H1 (cell line): Measurements from ENCODE around the gene NRXN2. TPM values are rescaled to one million over a fixed set of nuclear protein-coding genes. Genes with fewer than 3 reads are reported as not detected.

Experiments
- ASH2L ChIP-seq: fragments of 200-600, 300-600 bp; sonication (generic); IDR thresholded peaks from one replicate; pipeline ENCODE4 v1.7.1; 2017; ENCODE audit warnings: low read length
- EGR1 ChIP-seq: IDR thresholded peaks from 2 replicates; pipeline ENCODE4 v1.6.1; 2011; ENCODE audit warnings: low read depth, low read length, borderline replicate concordance
- PHF8 ChIP-seq: fragments of 200-600 bp; sonication (generic); conservative IDR thresholded peaks from 2 replicates; pipeline ENCODE4 v1.7.1; 2012; ENCODE audit warnings: low read depth, mild to moderate bottlenecking, inconsistent platforms, low read length, moderate library complexity
- POLR2A ChIP-seq, 2 experiments: IDR thresholded peaks; 1 replicate in 1 of 2; 2 replicates in 1 of 2; pipeline ENCODE4 v1.6.1; 2011; ENCODE audit warnings: low read depth in 2 of 2, low read length in 2 of 2, mild to moderate bottlenecking in 2 of 2; ENCODE audit errors: control extremely low read depth in 1 of 2
- SRF ChIP-seq: IDR thresholded peaks from 2 replicates; pipeline ENCODE4 v1.6.1; 2011; ENCODE audit warnings: mild to moderate bottlenecking, low read depth, low read length, moderate library complexity
- SUZ12 ChIP-seq: fragments of 200-600 bp; sonication (generic); IDR thresholded peaks from 2 replicates; pipeline ENCODE4 v1.6.1; 2012; ENCODE audit warnings: mild to moderate bottlenecking, inconsistent platforms, low read length, moderate library complexity, mixed read lengths
- TCF12 ChIP-seq: IDR thresholded peaks from 2 replicates; pipeline ENCODE4 v1.6.1; 2011; ENCODE audit warnings: low read depth, mild to moderate bottlenecking, low read length
- polyA plus RNA-seq, 7 experiments: library from polyadenylated mRNA; depleted of rRNA in 3 of 7; stranded (reverse) in 5 of 7; unstranded in 2 of 7; fragments of >200 nt in 5 of 7; fragments of 200-250 nt in 2 of 7; gene quantifications; 1 replicate in 5 of 7; 2 replicates in 1 of 7; 4 replicates in 1 of 7; pipeline versions ENCODE4 v1.2.1 to v1.2.3, GENCODE V29; 2011 to 2013; ENCODE audit warnings: missing spikeins in 2 of 7, mixed read lengths in 2 of 7
- total RNA-seq: library from RNA; stranded (reverse); fragmentation: NEBNext Ultra II Directional; extraction: Animal tissue kit (Norgen Biotek cat#: 25700); gene quantifications from 2 replicates; pipeline ENCODE4 v1.2.1, GENCODE V29; 2021
- TF ChIP-seq, protein P1 (sequence below): fragments of 300-600 bp; sonication (generic); IDR thresholded peaks from 2 replicates; pipeline ENCODE4 v1.7.1; 2012; ENCODE audit warnings: low read length, moderate library complexity, mild to moderate bottlenecking, inconsistent platforms; ENCODE audit not compliant: insufficient replicate concordance

The NRXN2 gene
- total and polyA plus RNA-seq, 2 of the 8 experiments (the other 6 are each of a cell fraction or from before 2014, with no cell fraction given): 1.3 to 11.5 TPM

DNA sequence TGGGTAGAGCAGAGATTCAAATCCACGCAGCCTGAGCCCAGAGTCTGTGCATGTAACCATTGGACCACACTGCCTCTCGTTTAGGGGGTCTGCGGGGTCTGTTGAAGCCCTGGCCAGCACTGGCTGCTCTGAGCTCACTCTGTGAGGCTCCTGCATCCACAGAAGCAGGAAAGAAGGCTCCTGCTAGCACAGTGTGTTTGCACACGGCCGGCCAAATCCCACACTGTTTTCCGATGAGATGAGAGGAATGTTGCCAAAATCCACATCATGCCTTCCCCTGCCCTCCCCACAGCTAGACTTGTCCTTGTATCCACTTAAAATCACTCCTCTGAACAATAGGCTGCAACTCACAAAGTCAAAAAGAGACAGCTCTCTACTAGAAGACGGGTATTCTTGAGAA lies 142.6 kb downstream of the NRXN2 start (continued):
- TF ChIP-seq EGR1 (no peak), SRF (no peak), ASH2L (no peak), SUZ12 (no peak), TCF12 (no peak), POLR2A (IDR thresholded peaks at IDR 0.05; ENCODE audit: control extremely low read depth in 1 of 2, low read depth in 2 of 2, low read length in 2 of 2) (no peak), PHF8 (no peak)
- TF ChIP-seq, protein P1, sequence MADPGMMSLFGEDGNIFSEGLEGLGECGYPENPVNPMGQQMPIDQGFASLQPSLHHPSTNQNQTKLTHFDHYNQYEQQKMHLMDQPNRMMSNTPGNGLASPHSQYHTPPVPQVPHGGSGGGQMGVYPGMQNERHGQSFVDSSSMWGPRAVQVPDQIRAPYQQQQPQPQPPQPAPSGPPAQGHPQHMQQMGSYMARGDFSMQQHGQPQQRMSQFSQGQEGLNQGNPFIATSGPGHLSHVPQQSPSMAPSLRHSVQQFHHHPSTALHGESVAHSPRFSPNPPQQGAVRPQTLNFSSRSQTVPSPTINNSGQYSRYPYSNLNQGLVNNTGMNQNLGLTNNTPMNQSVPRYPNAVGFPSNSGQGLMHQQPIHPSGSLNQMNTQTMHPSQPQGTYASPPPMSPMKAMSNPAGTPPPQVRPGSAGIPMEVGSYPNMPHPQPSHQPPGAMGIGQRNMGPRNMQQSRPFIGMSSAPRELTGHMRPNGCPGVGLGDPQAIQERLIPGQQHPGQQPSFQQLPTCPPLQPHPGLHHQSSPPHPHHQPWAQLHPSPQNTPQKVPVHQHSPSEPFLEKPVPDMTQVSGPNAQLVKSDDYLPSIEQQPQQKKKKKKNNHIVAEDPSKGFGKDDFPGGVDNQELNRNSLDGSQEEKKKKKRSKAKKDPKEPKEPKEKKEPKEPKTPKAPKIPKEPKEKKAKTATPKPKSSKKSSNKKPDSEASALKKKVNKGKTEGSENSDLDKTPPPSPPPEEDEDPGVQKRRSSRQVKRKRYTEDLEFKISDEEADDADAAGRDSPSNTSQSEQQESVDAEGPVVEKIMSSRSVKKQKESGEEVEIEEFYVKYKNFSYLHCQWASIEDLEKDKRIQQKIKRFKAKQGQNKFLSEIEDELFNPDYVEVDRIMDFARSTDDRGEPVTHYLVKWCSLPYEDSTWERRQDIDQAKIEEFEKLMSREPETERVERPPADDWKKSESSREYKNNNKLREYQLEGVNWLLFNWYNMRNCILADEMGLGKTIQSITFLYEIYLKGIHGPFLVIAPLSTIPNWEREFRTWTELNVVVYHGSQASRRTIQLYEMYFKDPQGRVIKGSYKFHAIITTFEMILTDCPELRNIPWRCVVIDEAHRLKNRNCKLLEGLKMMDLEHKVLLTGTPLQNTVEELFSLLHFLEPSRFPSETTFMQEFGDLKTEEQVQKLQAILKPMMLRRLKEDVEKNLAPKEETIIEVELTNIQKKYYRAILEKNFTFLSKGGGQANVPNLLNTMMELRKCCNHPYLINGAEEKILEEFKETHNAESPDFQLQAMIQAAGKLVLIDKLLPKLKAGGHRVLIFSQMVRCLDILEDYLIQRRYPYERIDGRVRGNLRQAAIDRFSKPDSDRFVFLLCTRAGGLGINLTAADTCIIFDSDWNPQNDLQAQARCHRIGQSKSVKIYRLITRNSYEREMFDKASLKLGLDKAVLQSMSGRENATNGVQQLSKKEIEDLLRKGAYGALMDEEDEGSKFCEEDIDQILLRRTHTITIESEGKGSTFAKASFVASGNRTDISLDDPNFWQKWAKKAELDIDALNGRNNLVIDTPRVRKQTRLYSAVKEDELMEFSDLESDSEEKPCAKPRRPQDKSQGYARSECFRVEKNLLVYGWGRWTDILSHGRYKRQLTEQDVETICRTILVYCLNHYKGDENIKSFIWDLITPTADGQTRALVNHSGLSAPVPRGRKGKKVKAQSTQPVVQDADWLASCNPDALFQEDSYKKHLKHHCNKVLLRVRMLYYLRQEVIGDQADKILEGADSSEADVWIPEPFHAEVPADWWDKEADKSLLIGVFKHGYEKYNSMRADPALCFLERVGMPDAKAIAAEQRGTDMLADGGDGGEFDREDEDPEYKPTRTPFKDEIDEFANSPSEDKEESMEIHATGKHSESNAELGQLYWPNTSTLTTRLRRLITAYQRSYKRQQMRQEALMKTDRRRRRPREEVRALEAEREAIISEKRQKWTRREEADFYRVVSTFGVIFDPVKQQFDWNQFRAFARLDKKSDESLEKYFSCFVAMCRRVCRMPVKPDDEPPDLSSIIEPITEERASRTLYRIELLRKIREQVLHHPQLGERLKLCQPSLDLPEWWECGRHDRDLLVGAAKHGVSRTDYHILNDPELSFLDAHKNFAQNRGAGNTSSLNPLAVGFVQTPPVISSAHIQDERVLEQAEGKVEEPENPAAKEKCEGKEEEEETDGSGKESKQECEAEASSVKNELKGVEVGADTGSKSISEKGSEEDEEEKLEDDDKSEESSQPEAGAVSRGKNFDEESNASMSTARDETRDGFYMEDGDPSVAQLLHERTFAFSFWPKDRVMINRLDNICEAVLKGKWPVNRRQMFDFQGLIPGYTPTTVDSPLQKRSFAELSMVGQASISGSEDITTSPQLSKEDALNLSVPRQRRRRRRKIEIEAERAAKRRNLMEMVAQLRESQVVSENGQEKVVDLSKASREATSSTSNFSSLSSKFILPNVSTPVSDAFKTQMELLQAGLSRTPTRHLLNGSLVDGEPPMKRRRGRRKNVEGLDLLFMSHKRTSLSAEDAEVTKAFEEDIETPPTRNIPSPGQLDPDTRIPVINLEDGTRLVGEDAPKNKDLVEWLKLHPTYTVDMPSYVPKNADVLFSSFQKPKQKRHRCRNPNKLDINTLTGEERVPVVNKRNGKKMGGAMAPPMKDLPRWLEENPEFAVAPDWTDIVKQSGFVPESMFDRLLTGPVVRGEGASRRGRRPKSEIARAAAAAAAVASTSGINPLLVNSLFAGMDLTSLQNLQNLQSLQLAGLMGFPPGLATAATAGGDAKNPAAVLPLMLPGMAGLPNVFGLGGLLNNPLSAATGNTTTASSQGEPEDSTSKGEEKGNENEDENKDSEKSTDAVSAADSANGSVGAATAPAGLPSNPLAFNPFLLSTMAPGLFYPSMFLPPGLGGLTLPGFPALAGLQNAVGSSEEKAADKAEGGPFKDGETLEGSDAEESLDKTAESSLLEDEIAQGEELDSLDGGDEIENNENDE: no peak
